DOHH2 (cell line): Measurements from ENCODE around the gene TOMM40L.

Source experiments
- CTCF ChIP-seq: fragments of 200-600 bp; sonication (generic); IDR thresholded peaks from one replicate; pipeline ENCODE4 v1.5.1; 2014; ENCODE audit warnings: antibody characterized with exemption, mild to moderate bottlenecking, low read depth, low read length; ENCODE audit not compliant: poor library complexity, severe bottlenecking
- EZH2phosphoT487 ChIP-seq: fragments of 200-600 bp; sonication (generic); IDR thresholded peaks from 2 replicates; pipeline ENCODE4 v1.6.1; 2017; ENCODE audit warnings: borderline replicate concordance, mild to moderate bottlenecking, antibody characterized with exemption, low read length, moderate library complexity, mixed read lengths

GRCh38 chr1:161195171-161195570 lies 30.7 kb upstream of the TOMM40L start:
- TF ChIP-seq CTCF (no peak), EZH2phosphoT487 (no peak)
